K562 (cell line): ENCODE data around the gene GUCY2D.

Source experiments
- CBX3 ChIP-seq, 2 experiments: IDR thresholded peaks; 1 replicate in 1 of 2; 2 replicates in 1 of 2; pipeline ENCODE4 v1.6.1; 2012; ENCODE audit warnings: inconsistent platforms in 2 of 2, low read length in 2 of 2, borderline replicate concordance in 1 of 2, control low read depth in 1 of 2
- NFATC3 ChIP-seq: fragments of 450-650 bp; IDR thresholded peaks from 2 replicates; pipeline ENCODE4 v1.6.1; 2017; ENCODE audit warnings: mild to moderate bottlenecking
- PHF8 ChIP-seq: fragments of 200-600 bp; sonication (generic); IDR thresholded peaks from 2 replicates; pipeline ENCODE4 v1.6.1; 2012; ENCODE audit warnings: mixed run types, mild to moderate bottlenecking, inconsistent platforms, low read length, moderate library complexity, borderline replicate concordance
- POLR2AphosphoS5 ChIP-seq: IDR thresholded peaks from 2 replicates; pipeline ENCODE4 v1.6.1; 2011; ENCODE audit warnings: mild to moderate bottlenecking, low read depth, low read length, moderate library complexity; ENCODE audit not compliant: control insufficient read depth, insufficient read depth
- TF ChIP-seq, protein P1 (sequence below), 2 experiments: fragments of 450-650 bp; formaldehyde crosslinking in 1 of 2; IDR thresholded peaks; 2 replicates each; pipeline versions ENCODE4 v1.4.0 to v1.6.1; 2014 to 2020; ENCODE audit warnings: mild to moderate bottlenecking in 2 of 2, borderline replicate concordance in 1 of 2, low read depth in 1 of 2

DNA sequence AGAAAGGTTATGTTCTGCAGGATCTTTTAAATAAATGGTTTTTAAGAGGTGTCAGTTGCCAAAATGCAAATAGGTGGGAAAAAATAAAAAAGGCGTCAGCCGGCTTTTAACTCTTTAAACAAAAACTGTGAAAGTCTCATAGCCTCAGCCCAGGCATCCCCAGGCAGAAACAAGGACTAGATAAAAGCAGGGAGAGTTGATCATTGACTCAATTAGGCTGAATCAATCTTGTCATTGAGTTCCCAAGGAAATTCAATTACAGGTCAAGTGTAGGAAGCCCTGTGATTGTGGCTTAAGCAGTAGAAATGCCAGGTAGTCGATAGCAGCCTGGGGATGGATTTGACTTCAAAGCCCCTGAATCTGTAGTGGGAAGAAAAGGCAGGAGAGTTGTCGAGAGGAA is 30.8 kb upstream of the GUCY2D start:
- TF ChIP-seq NFATC3 (no peak), CBX3 (IDR thresholded peaks at IDR 0.05; ENCODE audit: borderline replicate concordance in 1 of 2, low read length in 2 of 2) (no peak), PHF8 (no peak), POLR2AphosphoS5 (no peak)
- TF ChIP-seq, protein P1, sequence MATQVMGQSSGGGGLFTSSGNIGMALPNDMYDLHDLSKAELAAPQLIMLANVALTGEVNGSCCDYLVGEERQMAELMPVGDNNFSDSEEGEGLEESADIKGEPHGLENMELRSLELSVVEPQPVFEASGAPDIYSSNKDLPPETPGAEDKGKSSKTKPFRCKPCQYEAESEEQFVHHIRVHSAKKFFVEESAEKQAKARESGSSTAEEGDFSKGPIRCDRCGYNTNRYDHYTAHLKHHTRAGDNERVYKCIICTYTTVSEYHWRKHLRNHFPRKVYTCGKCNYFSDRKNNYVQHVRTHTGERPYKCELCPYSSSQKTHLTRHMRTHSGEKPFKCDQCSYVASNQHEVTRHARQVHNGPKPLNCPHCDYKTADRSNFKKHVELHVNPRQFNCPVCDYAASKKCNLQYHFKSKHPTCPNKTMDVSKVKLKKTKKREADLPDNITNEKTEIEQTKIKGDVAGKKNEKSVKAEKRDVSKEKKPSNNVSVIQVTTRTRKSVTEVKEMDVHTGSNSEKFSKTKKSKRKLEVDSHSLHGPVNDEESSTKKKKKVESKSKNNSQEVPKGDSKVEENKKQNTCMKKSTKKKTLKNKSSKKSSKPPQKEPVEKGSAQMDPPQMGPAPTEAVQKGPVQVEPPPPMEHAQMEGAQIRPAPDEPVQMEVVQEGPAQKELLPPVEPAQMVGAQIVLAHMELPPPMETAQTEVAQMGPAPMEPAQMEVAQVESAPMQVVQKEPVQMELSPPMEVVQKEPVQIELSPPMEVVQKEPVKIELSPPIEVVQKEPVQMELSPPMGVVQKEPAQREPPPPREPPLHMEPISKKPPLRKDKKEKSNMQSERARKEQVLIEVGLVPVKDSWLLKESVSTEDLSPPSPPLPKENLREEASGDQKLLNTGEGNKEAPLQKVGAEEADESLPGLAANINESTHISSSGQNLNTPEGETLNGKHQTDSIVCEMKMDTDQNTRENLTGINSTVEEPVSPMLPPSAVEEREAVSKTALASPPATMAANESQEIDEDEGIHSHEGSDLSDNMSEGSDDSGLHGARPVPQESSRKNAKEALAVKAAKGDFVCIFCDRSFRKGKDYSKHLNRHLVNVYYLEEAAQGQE (IDR thresholded peaks at IDR 0.05; ENCODE audit: borderline replicate concordance), result no peak
- TF ChIP-seq, protein P1 (CRISPR knock-in tag; IDR thresholded peaks at IDR 0.05; ENCODE audit: low read depth), result no peak
